Renal cortical epithelial cell (primary cell): ENCODE data around the gene ZSWIM6. TPM values are rescaled to one million over a fixed set of nuclear protein-coding genes. Genes with fewer than 3 reads are reported as not detected.
A peak's percentile ranks its signal among the peaks of the same experiment; 100 is the strongest.

Experiments
- DNase-seq: peaks from one replicate; pipeline ENCODE4 v3.0.0-alpha.2; 2011; ENCODE audit warnings: low read depth
- total RNA-seq: library from RNA; depleted of rRNA; stranded (reverse); fragments of >200 nt; gene quantifications from 2 replicates; pipeline ENCODE4 v1.2.3, GENCODE V29; 2014

The ZSWIM6 gene
- 11.6 and 20.7 TPM in 2 replicates for total RNA-seq

DNA sequence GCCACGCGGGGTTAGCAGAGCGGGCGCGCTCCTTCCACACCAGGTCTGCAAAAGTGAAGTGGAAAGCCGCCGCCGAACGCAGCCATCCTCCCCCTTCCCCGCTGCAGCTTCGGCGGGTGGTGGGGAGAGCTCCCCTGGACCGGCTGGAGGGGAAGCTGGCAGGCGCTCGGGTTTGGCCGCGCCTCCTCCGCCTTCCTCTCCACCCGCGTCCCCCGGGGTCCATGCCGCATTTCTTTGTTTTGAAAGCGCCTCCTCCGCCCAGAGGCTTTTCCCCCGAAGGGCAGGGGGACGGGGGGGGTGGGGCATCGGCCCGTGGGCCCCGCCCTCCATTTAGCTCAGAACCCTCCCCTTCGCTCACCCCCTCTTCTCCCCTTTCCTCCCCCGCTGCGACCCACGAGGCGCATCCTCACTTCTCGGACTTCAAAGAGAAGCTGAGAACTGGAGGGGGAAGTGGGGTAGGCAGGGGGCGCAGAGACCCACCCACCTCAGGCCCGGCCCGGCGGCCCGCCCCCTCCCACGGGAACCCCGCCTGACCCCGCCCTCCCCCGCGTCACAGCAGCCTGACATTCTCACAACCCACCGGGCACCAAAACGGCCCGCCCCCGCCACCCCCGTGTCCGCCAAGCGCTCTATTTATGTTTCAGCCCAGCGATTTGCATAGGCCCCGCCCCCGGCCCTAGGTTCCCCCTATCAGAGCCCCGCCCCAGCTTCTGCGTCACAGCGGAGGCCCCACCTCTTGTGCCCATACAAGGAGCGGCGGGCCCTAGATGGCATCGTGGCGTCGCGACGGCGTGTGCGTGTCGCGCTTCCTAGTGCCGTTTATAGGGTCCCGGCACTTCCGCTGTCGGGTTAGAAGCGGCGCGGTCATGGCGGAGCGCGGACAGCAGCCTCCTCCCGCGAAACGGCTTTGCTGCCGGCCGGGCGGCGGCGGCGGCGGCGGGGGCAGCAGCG, at the start of gene ZSWIM6:
Gene ZSWIM6 (plus strand): TSS at position 852 of the 951 bp plus-strand sequence. CDS start 15 bp downstream, at position 867.
- peak; percentile 93 for DNase-seq

- no peak for DNase-seq
Observed at GRCh38 chr5:61283471-61283870, 48.6 kb upstream of the ZSWIM6 start.

- DNase-seq = no peak
Observed at GRCh38 chr5:61285531-61285930, 46.5 kb upstream of the ZSWIM6 start.

GRCh38 chr5:61286446-61287132, 45.5 kb upstream of the ZSWIM6 start:
- DNase-seq = no peak

DNA sequence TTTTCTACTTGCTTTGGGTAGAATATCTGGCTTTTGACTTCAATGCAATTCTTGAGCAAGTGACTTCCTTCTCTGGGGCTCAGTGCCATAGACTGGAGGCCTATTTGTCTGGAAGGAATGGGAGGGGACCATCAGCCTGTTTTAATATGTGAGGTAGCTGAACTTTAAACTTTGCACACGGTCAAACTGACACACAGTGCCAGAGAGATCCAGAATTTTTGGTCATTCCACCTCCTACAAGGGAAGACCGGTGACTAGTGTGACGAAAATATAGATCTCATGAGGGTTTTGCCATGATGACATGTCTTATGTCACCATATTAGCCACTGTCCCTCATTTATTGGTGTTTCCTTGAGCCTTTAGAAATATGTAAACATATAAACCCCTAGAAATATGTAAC, 44.6 kb upstream of the ZSWIM6 start:
- DNase-seq = no peak

DNA sequence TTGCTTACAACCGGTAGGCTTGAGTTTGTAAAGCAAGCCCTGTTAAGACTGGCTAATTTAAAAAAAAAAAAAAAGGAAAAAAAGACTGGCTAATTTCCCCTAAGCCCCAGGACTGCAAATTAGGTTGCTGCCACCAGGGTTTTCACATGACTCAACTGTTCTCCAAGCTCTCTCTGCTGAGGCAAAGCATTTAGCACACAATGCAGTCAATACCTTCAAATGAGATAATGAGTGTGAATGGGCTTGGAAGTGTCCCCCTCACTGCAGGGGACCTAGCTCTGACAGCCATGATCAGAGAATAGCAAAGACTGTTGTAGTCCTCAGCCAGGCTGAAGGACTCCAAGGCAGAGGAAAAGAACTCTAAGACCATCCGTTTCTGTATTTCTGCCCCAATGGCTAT, 42.8 kb upstream of the ZSWIM6 start:
- DNase-seq = peak; percentile 61

DNA sequence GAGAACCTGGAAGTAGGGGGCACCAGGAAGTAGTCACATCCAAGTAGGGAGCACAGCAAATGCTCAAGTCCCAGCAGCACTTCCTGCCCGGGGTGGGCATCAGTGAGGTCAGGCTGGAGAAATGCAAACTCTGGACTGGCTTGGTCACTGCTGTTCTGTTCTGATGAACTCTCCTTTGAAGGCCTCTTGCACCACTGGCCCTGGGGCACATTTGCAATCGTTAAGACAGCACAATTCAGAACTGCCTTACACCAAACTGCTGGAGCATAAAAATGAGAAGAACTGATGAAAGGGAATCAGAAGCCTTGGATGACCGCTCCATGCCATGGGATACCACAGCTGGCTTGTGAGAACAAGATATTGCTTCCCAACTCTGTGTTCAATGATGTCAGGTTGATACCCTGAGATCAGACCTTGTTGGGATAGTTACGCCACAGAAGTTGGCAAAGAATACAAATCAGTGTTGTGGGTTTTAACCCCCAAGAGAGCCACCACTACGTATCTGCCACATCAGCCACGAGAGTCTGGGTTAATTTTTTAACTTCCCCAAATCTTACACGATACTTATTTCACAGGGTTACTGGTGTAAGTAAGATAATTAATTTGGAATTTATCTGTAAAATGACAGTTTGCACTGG, 42.3 kb upstream of the ZSWIM6 start:
- peak; percentile 89 for DNase-seq

- peak; percentile 85 for DNase-seq
Observed at GRCh38 chr5:61290791-61291210, 41.3 kb upstream of the ZSWIM6 start.

DNA sequence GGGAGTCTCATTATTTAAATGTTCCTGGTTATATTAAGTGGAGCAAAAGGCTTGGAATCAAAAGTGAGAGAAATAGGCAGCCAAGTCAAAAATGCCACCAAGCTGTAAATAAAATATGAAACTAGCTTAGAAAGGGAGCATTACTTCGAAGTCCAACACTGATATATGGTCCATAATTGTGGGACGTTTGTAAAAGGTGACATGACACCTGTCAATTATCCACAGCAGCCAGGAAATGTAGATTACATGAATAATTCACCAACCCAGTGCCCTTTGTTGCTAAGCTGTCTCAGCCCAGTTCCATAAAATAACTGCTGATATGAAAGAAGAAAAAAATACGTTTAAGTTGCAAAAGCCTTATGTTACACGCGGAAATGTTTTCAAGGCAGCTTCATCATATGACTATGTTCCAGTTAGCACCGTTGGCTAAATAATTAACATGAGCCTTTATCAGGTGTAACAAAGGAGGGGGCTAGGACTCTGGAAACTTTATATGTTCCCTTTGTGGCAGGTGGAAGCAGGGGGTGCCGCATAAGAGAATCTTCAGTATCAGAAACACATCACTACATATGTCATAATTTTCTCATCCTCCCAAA, 39.9 kb upstream of the ZSWIM6 start:
- DNase-seq = peak; percentile 51

- peak; percentile 35 for DNase-seq
Observed at GRCh38 chr5:61293071-61293470, 39.0 kb upstream of the ZSWIM6 start.

GRCh38 chr5:61293873-61294272, 38.2 kb upstream of the ZSWIM6 start:
- no peak for DNase-seq

- DNase-seq = peak; percentile 79
Observed at GRCh38 chr5:61295365-61295764, 36.7 kb upstream of the ZSWIM6 start.

DNA sequence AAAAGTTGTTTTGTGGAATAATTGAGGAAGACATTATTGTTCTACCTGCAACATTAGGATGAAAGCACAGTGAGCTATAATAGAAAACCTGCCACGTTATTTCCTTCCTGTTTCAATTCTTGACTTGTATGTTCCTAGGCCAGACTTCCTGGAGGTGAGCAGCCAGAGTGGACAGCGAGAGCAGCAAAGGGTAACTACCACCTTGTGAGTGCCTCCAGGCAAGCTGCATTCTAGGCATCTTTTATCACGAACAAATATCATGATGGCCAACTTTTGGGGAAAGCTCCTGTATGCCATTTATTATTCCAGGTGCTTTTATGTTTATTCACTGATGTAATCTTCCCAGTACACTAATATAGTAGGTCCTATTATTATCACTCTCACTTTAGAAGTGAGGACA, 34.0 kb upstream of the ZSWIM6 start:
- DNase-seq = no peak

- DNase-seq = peak; percentile 68
Observed at GRCh38 chr5:61298580-61298979, 33.5 kb upstream of the ZSWIM6 start.

DNA sequence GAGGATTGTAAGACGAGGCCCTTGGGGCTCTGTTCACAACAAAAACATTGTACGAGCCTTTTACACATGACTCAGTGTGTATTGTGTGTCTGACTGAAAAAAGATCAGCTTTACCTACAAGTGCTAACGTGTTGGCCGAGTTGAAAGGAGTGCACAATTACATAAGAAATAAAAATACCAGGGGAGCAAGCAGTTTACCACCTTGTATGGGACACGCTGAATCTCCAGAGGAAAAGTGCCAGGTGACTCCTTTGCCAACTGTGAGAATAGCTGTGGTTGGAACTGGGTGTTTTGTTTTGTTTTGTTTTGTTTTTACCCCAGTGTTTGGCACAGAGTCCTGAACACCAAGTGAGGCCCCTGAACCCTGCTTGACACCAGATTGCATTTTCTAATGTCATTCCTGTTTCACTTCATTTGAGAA, 32.8 kb upstream of the ZSWIM6 start:
- DNase-seq = peak; percentile 91

GRCh38 chr5:61301341-61302199, 30.5 kb upstream of the ZSWIM6 start:
- DNase-seq = peak; percentile 99

- no peak for DNase-seq
Observed at GRCh38 chr5:61302200-61302563, 29.9 kb upstream of the ZSWIM6 start.

DNA sequence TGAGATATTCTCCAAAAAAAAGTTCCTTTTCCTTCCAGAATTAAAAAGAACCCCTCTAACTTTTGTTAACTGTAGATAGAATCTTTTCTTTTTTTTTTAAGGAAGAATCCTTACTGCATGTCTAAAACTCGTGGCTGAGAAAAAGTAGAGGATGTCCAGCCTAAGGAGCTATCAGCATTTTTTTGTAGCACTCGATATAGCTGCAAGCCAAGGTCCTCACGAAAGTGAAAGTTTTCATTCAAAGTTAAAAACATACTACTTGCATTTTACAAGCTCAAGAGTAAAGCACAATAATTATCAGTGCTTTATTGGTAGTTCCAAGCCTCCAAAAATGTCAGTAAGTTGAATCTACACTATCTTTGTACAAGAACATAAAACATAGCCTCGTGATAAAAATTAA, 28.7 kb upstream of the ZSWIM6 start:
- DNase-seq = no peak

GRCh38 chr5:61304590-61305381, 27.3 kb upstream of the ZSWIM6 start:
- DNase-seq = peak; percentile 83

DNA sequence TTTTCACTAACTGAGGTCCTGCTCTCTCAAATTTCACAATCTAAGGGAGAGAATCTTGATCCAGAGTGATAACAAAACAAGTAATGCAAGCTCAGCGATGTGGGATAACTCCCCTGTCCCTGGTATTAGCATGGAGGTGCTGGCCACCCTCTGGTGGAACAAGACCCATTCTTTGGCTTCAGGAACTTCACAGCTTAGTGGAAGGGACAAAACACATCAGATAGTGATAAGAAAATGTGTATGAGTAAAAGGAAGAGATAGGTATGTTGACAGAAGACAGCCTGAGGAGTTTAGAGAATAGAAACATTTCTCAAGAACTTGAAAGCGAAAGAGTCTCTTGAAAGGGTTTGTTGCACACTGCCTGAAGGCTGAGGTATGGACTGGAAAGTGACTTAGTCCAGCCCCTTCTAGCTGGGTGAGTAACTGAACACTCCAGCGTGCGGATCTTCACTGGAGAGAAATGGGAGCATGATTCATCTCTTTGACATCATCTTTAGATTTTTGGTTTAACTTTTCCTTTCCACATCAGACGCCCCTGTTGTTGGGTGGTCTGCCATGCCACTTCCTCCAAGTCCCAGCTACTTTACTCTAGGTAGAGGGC, 25.4 kb upstream of the ZSWIM6 start:
- DNase-seq = peak; percentile 69
